Midbrain (tissue), 1 donor: Measurements from ENCODE around the gene ANXA2R.
A peak's percentile ranks its signal among the peaks of the same experiment; 100 is the strongest.
"Not testable (repeated sequence)": the region's sequence is repeated elsewhere in the genome, so short reads cannot be mapped to it uniquely, and the experiment has no call there.

Experiments
- DNase-seq: peaks from one replicate; lab custom pipeline; 2025; lab: John Stamatoyannopoulos, UW

ANXA2R gene, protein sequence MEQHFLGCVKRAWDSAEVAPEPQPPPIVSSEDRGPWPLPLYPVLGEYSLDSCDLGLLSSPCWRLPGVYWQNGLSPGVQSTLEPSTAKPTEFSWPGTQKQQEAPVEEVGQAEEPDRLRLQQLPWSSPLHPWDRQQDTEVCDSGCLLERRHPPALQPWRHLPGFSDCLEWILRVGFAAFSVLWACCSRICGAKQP

DNA sequence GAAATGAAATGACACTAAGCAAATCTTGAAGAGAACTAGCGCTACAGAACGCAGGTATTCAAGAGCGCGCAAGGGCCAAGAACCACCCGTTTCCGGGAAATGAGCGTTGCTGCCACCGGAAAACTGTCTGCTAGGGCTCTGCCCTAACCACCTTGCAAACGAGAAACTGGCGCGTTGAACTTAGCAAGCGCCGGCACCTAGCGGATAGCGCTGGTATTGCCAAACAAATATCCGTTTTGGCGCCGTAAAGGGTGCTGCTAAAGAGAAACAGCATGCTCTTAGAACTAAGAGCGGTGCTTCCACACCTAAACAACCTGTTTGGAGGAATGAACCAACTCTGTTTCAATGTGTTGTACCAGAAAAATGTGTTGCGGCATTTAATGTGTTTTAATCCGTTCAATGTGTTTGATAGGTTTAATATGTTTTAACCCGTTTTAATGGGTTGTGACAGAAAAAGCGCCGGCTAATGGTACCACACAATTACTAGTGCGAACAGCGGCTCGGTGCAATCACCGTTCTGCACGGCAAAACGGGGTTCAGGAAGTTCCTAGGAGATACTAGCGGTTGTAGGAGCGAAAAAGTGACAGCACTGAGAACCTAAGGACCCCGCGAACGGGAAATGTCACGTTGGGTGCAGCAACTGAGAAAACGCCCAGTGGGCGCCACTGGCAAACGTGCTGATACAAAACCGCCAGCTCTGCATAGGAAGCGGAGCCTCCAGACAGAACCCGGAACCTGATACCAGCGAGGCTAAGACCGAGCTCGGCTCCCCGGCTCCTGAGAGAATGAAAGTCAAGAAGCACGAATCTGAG is at the start of gene ANXA2R:
TSS of gene ANXA2R (minus strand) at position 33 of the 812 bp plus-strand sequence. CDS start 273 bp downstream, outside the sequence.
- peak; percentile 86 for DNase-seq

DNA sequence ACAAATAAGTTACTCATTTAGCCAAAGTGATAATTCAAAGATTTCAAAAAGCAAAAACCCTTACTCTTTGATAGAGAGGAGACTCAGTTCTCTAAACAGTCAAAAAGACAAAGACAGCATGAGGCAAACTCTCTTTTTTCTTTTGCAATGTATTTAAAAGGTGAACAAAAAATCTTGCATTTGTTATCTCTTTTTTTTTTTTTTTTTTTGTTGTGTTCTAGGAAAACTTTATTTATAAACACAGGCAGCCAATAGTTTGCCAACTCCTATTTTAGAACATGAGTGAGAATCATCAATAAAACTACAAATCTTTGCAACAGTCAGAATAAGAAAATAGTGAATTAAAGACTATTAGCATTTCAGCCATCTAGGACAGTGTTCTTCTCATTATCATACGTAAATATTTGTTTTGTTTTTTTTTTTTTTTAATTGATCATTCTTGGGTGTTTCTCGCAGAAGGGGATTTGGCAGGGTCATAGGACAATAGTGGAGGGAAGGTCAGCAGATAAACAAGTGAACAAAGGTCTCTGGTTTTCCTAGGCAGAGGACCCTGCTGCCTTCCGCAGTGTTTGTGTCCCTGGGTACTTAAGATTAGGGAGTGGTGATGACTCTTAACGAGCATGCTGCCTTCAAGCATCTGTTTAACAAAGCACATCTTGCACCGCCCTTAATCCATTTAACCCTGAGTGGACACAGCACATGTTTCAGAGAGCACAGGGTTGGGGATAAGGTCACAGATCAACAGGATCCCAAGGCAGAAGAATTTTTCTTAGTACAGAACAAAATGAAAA is 46.2 kb upstream of the ANXA2R start:
- not testable (repeated sequence) for DNase-seq

DNA sequence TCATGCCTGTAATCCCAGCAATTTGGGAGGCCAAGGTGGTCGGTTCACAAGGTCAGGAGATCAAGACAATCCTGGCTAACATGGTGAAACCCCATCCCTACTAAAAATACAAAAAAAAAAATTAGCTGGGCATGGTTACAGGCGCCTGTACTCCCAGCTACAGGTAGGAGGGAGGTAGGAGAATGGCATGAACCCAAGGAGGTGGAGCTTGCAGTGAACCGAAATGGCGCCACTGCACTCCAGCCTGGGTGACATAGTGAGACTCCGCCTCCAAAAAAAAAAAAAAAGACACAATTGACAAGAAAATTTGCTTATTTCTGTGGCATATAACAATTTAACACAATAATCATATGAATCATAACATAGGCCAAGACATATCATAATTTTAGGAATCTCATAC is 45.3 kb upstream of the ANXA2R start:
- DNase-seq, result no peak

DNA sequence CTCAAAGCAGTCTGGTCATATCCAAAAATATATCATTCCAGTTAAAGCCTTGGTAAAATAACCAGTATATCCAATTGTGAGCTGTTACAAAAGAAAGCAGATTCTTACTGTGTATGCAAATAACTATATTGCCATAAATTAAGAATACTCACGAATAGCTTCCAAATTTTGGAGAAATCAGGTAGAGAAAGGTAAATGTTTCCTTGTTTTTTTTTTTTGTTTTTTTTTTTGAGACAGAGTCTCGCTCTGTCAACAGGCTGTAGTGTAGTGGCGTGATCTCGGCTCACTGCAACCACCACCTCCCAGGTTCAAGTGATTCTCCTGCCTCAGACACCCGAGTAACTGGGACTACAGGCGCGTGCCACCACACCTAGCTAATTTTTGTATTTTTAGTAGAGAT is 44.3 kb upstream of the ANXA2R start:
- not testable (repeated sequence) for DNase-seq

DNA sequence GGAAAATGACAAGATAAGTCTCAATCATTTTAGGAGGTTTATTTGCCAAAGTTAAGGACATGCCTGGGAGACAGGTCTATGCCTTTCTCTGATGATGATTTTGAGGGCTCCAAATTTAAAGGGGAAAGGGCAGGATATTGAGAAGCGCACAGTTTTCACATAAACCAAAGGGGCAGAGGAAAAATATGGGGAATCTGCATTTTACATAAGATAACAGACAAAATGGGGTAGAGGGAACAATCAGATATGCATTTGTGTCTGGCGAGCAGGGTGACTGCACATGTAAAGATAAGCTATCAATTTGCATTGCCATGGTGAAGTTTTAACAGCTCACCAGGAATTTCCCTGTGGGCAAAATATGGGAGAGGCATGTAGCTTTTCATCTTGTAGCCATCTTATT is 41.2 kb upstream of the ANXA2R start:
- DNase-seq, result not testable (repeated sequence)

DNA sequence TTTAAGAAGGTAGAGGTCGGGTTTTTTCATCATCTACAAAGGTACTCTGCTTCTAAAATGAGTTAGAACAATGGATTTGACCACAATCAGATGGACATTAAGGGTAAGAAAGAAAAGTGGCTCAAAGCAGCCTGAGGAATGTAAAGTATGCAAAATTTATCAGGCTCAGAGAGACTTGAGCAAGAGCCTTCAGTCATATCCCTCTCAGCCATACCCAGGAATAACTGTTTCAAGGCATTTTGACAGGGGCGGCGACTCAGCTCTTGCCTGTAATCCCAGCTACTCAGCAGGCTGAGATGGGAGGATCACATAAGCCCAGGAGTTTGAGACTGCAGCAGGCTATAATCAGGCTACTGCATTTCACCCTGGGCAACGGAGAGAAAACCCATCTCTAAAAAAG is 38.8 kb upstream of the ANXA2R start:
- no peak for DNase-seq

DNA sequence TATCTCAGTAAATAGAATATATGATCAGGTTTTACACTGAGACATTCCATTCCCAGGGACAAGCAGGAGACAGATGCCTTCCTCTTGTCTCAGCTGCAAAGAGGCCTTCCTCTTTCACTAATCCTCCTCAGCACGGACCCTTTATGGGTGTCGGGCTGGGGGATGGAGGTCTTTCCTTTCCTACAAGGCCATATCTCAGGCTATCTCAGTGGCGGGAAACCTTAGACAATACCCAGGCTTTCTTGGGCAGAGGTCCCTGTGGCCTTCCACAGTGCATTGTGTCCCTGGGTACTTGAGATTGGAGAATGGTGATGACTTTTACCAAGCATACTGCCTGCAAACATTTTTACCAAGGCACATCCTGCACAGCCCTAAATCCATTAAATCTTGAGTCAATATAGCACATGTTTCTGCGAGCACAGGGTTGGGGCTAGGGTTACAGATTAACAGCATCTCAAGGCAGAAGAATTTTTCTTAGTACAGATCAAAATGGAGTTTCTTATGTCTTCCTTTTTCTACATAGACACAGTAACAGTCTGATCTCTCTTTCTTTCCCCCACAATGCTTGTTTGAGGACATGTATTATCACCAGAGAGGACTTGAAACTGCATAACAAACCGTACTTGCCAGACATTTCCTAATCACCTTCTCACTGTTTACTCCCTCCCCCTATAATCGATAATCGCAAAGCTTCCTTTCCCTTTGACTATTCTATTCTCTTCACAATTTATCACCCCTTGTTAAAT is 37.5 kb upstream of the ANXA2R start:
- not testable (repeated sequence) for DNase-seq

DNA sequence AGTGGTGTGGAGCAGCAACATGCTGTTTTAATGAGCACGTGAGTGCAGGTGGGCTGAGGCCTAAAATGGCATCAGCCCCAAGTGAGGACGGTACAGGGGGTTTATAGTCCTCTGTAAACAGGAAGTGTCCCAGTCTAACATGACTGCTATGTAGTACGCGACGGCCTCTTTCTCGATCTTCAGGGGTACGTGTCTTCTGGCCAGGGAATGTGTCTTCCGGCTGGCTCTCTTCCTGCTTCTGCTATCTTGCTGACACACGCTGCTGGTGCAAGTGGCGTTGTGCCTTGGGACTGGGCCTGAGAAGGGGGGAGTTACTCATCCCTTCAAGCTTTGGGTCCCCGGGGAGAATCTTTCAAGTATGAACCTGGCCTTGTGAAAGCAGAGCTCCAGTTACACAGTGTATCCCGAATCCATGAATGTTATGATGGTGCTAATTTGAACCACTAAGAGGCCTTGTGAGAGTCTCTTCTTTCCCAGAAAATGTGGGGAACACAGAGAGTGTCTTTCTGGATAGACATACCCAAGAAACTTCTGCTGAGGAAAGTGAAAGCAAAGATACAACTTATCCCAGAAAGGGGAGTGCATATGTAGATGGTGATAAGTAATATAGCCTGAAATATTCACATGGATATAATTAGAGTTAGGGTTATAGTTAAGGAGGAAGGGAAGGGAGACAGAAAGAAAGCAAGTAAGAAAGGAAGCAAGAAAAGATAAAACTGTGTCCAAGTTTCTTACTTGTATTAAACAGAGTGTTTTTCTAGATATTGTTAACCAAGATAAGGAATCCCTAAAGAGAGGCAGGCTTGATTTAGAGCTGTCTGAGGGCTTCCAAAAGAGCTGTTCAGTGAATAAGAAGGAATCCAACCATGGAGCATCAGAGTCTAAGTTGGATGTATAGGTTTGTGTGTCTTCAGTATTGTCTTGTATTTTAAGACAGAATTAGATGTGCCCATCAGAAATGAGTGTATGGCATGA is 35.5 kb upstream of the ANXA2R start:
- no peak for DNase-seq

DNA sequence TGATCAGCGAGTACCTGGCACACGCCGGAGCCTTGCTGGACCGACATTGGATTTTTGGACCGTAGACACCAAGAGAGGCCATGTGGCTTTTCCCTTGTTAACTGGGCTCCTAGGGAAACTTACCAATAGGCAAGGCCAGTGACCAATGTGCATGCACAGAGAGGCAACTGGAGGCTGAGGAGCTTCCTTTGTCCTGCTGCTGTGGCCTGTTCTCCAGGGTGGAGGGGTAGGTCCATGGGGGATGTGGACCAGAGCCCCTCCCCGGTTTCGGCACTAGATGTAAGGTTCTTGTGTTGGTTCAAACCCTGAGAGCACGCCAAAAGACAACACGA is 34.8 kb upstream of the ANXA2R start:
- no peak for DNase-seq

DNA sequence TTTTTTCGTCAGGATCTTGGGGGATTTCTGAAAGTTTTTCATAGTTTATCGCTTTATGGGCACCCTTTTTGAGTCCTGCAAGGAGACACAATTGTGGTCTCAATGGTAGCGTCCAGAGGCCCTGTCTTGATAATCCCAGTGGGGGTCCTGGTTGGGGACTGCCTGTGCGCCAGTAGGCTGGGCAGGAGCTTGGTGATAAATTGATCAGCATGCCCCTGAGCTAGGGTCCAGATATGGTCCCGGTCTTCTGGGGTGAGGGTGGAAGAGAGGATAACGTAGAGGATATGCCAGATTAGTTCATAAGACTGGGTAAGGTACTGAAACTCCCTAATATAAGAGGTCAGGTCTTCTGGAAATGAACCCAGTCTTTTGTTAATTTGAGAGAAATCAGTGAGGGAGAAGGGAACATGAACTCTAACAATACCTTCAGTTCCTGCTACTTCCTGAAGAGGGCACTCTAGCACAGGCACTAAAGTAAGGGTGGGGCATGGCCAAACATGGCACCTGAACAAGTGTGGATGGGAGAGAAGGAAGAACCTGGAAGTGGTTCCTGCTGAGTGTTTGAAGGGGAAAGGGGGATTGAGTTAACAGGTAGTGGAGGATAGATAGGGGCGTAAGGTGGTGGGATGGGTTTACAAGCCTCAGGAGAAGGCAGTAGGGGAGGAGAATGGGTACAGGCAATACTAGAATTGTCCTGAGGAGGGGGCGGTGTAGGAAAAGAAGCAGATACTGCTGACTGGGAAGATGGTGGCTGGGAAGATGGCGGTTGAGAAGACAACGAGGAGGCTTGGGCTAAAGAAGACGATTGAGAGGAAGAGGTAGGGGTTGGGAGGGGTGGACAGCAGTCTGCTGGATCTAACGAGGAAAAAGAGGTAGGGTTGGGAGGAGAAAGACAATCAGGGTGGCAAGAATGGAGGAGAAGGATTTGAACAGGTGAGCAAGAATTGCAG is 33.8 kb upstream of the ANXA2R start:
- no peak for DNase-seq

DNA sequence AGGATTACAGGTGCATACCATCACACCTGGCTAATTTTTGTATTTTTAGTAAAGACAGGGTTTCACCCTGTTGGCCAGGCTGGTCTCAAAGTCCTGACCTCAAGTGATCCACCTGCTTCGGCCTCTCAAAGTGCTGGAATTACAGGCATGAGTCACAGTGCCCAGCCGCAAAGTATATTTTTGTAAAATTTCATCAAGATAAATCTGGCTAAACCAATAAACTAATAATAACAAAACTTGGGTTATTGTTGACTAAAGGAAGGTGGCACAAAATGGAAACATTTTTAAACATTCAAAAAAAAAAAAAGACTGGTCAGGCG is 29.2 kb upstream of the ANXA2R start:
- not testable (repeated sequence) for DNase-seq

DNA sequence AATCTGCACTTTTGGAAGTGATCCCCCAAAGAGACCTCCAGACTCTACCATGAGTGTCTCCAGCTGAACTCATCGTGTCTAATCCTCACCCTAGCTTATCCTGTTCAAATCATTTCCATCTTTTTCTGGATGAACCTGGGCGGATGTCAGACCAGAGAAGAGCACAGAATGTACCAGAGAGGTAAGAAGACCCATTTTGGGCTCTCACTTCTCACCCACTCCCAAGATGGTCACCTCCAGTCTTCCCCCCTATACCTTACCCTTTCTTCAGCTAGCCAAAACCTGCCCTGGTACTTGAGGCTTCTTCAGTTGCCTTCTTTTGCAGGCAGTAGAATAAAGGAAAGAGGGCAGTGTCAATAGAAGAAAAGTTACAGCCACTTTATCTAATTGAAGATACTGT is 27.9 kb upstream of the ANXA2R start:
- no peak for DNase-seq

DNA sequence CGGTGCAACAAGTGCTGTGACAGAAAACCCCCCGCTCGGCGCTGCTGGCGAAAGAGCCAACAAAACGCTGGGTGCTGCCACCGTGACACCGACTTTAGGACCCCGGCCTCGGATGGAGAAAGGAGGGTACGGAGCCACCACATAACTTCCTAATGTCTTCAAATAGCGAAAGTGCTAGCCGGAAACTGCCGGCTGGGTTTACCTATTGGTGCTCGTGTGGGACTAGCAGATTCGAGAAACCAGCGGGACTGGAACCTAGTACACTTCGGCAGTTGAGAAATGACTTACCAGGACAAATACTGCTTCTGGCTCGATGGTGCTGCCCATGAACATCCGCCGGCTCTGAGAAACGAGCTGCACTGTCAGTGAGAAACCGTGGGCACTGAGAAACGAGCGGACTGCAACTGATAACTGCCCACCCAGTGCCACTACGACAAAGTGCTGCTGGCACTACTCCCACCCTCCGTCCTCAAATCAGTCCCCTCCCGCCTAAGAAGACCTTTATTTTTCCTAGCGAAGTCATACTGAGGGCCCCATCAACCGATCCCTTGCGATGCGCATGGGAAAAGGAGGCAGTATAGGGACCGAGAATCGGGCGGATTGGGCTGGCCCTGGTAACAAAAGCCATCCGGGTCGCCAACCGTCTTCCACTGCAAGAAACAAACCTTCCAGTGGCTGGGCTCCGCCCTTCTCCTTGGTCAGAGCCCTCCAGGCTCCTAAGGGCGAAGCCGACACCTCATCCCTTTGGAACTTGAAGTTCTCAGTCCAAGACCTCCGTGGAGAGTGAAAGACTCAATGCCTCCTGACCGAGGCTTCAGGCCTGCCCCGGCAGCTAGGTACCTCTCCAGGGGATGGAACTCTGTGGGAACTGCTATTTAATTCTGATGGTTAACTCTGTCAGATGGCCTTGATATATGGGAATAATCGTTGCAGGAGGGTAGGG is 27.0 kb upstream of the ANXA2R start:
- peak; percentile 93 for DNase-seq

DNA sequence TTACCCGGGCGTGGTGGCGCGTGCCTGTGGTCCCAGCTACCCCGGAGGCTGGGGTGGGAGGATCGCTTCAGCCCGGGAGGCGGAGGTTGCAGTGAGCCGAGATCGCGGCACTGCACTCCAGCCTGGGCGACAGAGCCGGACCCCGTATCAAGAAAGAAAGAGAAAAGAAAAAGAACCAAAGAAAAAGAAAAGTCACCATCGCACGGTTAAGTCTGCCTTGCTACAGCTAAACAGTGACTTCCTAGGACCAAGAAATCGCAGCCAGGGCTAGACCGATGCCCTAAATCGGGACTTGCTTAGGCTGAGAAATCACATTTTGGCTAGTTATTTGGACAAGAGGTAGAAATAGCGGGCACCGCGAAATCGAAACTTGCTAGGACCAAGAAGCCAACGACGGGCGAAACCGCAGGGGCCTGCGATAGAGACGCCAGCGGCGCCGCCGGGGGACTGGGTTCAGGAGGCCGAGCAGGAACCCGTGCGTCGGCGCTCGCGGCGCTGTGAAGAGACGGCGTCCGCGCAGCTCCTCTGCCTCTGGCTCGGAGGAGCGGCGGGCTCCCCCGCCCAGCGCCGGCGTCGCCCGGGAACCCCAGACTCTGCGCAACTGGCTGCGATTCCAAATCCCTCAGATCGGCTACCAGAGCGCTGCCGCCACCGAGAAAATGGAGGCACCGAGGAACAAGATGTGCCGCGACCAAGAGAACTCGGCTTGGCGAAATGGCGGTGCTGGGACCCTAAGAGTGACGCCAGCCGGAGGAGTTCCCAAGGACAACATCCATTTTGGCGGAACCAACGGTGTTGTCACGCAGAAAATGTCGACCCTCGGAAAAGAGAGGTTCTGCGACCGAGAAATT is 26.1 kb upstream of the ANXA2R start:
- peak; percentile 81 for DNase-seq

DNA sequence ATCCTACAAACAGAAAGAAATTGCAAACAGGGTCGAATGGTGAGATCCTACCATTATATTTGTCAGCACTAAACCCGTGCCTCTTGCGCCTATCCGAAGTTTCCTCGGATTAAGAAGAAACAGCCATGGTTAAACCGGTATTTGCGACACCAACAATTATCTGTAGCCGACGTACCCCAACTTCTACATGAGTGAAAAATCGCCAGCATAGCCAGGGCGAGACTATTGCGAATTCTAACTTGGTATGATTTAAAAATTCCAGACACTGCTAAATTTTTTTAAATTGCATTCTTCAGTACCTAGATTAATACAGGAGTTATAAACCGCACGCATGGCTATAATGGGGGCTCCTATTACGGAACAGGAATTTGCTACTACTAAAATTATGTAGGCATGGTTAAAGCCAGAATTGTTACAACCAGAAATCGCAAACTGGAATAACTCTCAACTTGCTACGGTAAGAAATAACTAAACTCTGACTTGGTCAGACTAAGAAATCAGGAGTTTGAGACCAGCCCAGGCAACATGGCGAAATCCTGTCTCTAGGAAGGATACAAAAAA is 25.3 kb upstream of the ANXA2R start:
- peak; percentile 62 for DNase-seq

DNA sequence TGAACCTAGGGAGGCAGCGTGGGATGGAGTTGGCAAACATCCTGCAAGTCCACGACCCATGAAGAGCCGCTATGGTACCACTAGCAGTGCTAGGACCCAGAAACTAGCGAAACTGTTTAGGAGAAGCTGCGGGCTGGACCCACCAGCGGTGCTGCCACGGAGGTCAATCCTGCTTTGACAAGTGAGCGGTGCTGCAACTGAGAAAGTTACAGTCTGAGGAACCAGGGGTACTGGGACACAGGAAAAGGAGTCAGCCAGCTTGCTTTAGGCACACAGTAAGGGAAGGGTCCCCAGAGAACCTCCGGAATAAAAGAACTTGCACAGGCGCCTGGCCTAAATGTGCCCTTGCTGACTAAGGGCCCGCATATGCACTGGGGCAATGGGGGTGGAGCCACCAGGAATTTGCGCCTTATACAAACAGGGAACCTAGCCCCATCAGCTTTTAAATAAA is 23.6 kb upstream of the ANXA2R start:
- DNase-seq, result no peak

DNA sequence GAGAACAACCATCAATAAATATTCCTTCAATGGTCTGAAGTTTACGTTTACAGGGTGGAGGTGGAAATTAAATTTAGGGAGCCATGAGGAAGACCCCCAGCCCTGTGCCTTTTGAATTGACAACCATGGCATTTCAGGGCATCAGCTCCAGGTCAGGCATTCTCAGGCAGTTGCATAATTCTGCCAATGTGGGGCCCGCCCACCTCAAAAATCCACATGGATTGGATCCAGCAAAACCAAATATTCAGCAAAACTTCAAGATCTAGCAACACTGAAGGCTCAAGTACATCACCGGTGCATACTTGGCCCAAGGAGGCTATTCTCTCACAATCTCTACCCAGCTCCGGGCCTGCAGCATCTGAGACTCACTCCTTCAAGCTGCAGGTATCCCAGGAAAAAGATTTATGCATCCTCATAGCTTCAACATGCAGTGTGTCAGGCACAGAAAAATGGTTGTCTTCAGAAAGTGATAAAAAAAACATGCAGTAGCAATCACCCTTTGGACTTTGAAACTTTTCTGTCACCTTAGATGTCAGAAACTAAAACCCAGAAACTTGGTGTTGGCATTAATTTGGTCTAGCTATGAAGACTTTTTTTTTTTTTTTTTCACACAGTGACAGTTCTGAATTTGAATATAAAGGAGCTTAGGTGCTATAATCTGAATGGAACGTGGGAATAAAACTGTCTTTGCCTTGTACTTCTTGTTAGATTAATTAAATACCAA is 21.4 kb upstream of the ANXA2R start:
- no peak for DNase-seq
